ENCODE data around the gene HIRA.

DNA sequence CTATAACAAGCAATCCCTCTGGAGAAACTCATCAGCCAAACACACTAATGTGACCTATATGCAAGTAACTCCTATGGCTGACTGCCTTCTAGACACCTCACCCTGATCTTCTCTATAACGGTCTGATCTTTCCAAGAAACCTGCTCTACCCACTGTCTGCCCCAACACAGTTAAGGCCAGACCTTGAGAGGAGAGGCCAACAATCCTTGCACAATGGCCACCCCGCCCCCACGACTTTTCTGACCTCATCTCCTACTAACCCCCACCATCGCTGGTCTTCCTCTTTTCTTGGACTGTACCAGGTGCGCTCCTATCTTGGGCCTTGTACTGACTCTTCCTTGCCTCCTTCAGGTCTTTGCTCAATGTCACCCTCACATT, 12.5 kb downstream of the HIRA start:
- TF ChIP-seq, protein P1, sequence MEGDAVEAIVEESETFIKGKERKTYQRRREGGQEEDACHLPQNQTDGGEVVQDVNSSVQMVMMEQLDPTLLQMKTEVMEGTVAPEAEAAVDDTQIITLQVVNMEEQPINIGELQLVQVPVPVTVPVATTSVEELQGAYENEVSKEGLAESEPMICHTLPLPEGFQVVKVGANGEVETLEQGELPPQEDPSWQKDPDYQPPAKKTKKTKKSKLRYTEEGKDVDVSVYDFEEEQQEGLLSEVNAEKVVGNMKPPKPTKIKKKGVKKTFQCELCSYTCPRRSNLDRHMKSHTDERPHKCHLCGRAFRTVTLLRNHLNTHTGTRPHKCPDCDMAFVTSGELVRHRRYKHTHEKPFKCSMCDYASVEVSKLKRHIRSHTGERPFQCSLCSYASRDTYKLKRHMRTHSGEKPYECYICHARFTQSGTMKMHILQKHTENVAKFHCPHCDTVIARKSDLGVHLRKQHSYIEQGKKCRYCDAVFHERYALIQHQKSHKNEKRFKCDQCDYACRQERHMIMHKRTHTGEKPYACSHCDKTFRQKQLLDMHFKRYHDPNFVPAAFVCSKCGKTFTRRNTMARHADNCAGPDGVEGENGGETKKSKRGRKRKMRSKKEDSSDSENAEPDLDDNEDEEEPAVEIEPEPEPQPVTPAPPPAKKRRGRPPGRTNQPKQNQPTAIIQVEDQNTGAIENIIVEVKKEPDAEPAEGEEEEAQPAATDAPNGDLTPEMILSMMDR (conservative IDR thresholded peaks at IDR 0.05; ENCODE audit: low read depth, low read length), result no peak
- no peak for TF ChIP-seq EZH2 (IDR thresholded peaks at IDR 0.05; ENCODE audit: borderline replicate concordance, low read depth, low read length, poor library complexity, severe bottlenecking)
